CD4-positive, alpha-beta memory T cell (primary cell): ENCODE results near the gene HES1. TPM values are rescaled to one million over a fixed set of nuclear protein-coding genes. Genes with fewer than 3 reads are reported as not detected.
"Not testable (repeated sequence)": the region's sequence is repeated elsewhere in the genome, so short reads cannot be mapped to it uniquely, and the experiment has no call there.

ENCODE experiments used
- CTCF ChIA-PET: fragments of 350-600 bp; sonication (Branson Sonifier 250); formaldehyde crosslinking; loops from one replicate; lab custom pipeline; 2021; ENCODE audit warnings: inconsistent platforms; ENCODE audit not compliant: partially characterized antibody; lab: Charles Lee
- POLR2A ChIA-PET: fragments of 350-600 bp; sonication (Branson Sonifier 250); formaldehyde crosslinking; loops from one replicate; lab custom pipeline; 2021; ENCODE audit not compliant: partially characterized antibody; lab: Charles Lee
- DNase-seq, 5 donors: peaks; one replicate each; pipeline versions ENCODE4 v3.0.0 to v3.0.0-alpha.2; 2020 to 2022; ENCODE audit warnings: mixed read lengths in 1 of 5
- H3K27ac ChIP-seq: one replicate; pipeline ENCODE4 v1.7.0; 2013; ENCODE audit warnings: low read depth, low read length
- H3K27me3 ChIP-seq: 2 replicates; pipeline ENCODE4 v1.7.0; 2013; ENCODE audit warnings: mild to moderate bottlenecking, low read length, moderate library complexity; ENCODE audit not compliant: insufficient read depth
- H3K36me3 ChIP-seq: 2 replicates; pipeline ENCODE4 v1.7.0; 2013; ENCODE audit warnings: mild to moderate bottlenecking, low read length, moderate library complexity; ENCODE audit not compliant: insufficient read depth
- H3K4me1 ChIP-seq: 2 replicates; pipeline ENCODE4 v1.7.0; 2013; ENCODE audit warnings: mild to moderate bottlenecking, low read length, moderate library complexity; ENCODE audit not compliant: insufficient read depth
- H3K4me3 ChIP-seq, 2 donors: one replicate each; pipeline ENCODE4 v1.7.0; 2013; ENCODE audit warnings: low read length in 2 of 2, mild to moderate bottlenecking in 1 of 2
- H3K9me3 ChIP-seq, 2 donors: one replicate each; pipeline ENCODE4 v1.7.0; 2013; ENCODE audit warnings: low read length in 2 of 2, control low read depth in 1 of 2; ENCODE audit not compliant: control insufficient read depth in 1 of 2
- H3K27ac Mint-ChIP-seq, 7 donors: one replicate each; pipeline ENCODE4 v1.8.0; 2020 to 2021; ENCODE audit warnings: mixed read lengths in 7 of 7, mild to moderate bottlenecking in 6 of 7, inconsistent platforms in 3 of 7, moderate library complexity in 3 of 7
- H3K27me3 Mint-ChIP-seq, 2 donors: one replicate each; pipeline ENCODE4 v1.8.0; 2020 to 2021; ENCODE audit warnings: mixed read lengths in 2 of 2
- H3K36me3 Mint-ChIP-seq, 2 donors: one replicate each; pipeline ENCODE4 v1.8.0; 2020 to 2021; ENCODE audit warnings: mixed read lengths in 2 of 2, inconsistent platforms in 1 of 2, mild to moderate bottlenecking in 1 of 2
- H3K4me1 Mint-ChIP-seq, 4 donors: one replicate each; pipeline ENCODE4 v1.8.0; 2020 to 2021; ENCODE audit warnings: mixed read lengths in 4 of 4, mild to moderate bottlenecking in 1 of 4
- H3K4me3 Mint-ChIP-seq, 8 donors: one replicate each; pipeline ENCODE4 v1.8.0; 2020 to 2021; ENCODE audit warnings: mixed read lengths in 8 of 8, mild to moderate bottlenecking in 7 of 8, moderate library complexity in 6 of 8, inconsistent platforms in 3 of 8
- H3K9me3 Mint-ChIP-seq, 8 donors: one replicate each; pipeline ENCODE4 v1.8.0; 2020 to 2021; ENCODE audit warnings: mixed read lengths in 8 of 8, mild to moderate bottlenecking in 5 of 8, inconsistent platforms in 3 of 8, moderate library complexity in 1 of 8
- intact Hi-C: fragments of 100-400 bp; cut with micrococcal nuclease; formaldehyde crosslinking; loops from one replicate; pipeline ENCODE4 v1.15.1; 2023
- polyA plus RNA-seq, 2 donors: library from polyadenylated mRNA; unstranded; fragments of 300-500 nt; fragmentation: Illumina TruSeq; gene quantifications; one replicate each; pipeline ENCODE4 v1.2.3, GENCODE V29; 2021
- total RNA-seq, 2 experiments: library from RNA; stranded (reverse); gene quantifications; one replicate each; pipeline ENCODE4 v1.2.3, GENCODE V29; 2021

Gene HES1
- total and polyA plus RNA-seq, 4 experiments from 2014 or later, result 0.11 to 0.50 TPM; not detected in 2

- peaks cover 0 to 2% (median 0%) of the 10 kb centered on the region in 8 donors for H3K9me3 Mint-ChIP-seq
- CTCF ChIA-PET, result no interaction called here
- POLR2A ChIA-PET, result no interaction called here
Measured at GRCh38 chr3:194090716-194091115, 45.2 kb upstream of the HES1 start.

GRCh38 chr3:194091141-194091540, 44.8 kb upstream of the HES1 start:
- H3K9me3 Mint-ChIP-seq, result peaks cover 0 to 2% (median 0%) of the 10 kb centered on the region in 8 donors
- Histone ChIP-seq H3K4me1 (no peaks in the 10 kb centered on the region), H3K27me3 (no peaks in the 10 kb centered on the region), H3K36me3 (no peaks in the 10 kb centered on the region), H3K4me3 (no peak overlapping the region), H3K9me3 (no peaks in the 10 kb centered on the region), H3K27ac (no peak overlapping the region)
- H3K4me3 Mint-ChIP-seq, result no peak overlapping the region
- intact Hi-C loops, result no loop called here
- CTCF ChIA-PET, result no interaction called here
- no peak for DNase-seq
- POLR2A ChIA-PET, result no interaction called here
- no peaks in the 10 kb centered on the region for H3K4me1 Mint-ChIP-seq
- H3K27me3 Mint-ChIP-seq, result peaks cover 0 to 2% of the 10 kb centered on the region in 2 donors
- H3K27ac Mint-ChIP-seq, result no peak overlapping the region
- no peaks in the 10 kb centered on the region for H3K36me3 Mint-ChIP-seq

More at GRCh38 chr3:194090716-194091115, 45.2 kb upstream of the HES1 start:
- Mint-ChIP-seq H3K27me3 (peaks cover 1 to 2% of the 10 kb centered on the region in 2 donors), H3K4me1 (peaks cover 0 to 1% (median 0%) of the 10 kb centered on the region in 4 donors), H3K27ac (no peak overlapping the region), H3K4me3 (no peak overlapping the region), H3K36me3 (no peaks in the 10 kb centered on the region)
- no peak for DNase-seq
- Histone ChIP-seq H3K27me3 (no peaks in the 10 kb centered on the region), H3K27ac (no peak overlapping the region), H3K4me3 (no peak overlapping the region), H3K9me3 (no peaks in the 10 kb centered on the region), H3K36me3 (no peaks in the 10 kb centered on the region), H3K4me1 (no peaks in the 10 kb centered on the region)
- intact Hi-C loops, result no loop called here

- H3K27ac Mint-ChIP-seq, H3K9me3 Mint-ChIP-seq, DNase-seq, H3K4me1 Mint-ChIP-seq, H3K27ac ChIP-seq, H3K27me3 ChIP-seq, H3K4me1 ChIP-seq, H3K36me3 Mint-ChIP-seq, H3K27me3 Mint-ChIP-seq, POLR2A ChIA-PET, H3K4me3 ChIP-seq, intact Hi-C loops, H3K4me3 Mint-ChIP-seq, H3K36me3 ChIP-seq, H3K9me3 ChIP-seq: not testable (repeated sequence)
- CTCF ChIA-PET, result interaction anchor here (0.7 kb wide), 1 partner anchor 169 kb away, joined by 4 read pairs; no protein-coding TSS in a partner anchor
Measured at GRCh38 chr3:194091897-194092296, 44.1 kb upstream of the HES1 start.

- ChIA-PET POLR2A (no interaction called here), CTCF (interaction anchor here (0.7 kb wide), 1 partner anchor 168 kb away, joined by 4 read pairs; no protein-coding TSS in a partner anchor)
- Mint-ChIP-seq H3K4me1 (no peaks in the 10 kb centered on the region), H3K27me3 (peaks cover 0 to 5% of the 10 kb centered on the region in 2 donors), H3K27ac (no peak overlapping the region), H3K9me3 (peaks cover 0 to 2% (median 0%) of the 10 kb centered on the region in 8 donors), H3K36me3 (no peaks in the 10 kb centered on the region), H3K4me3 (no peak overlapping the region)
- Histone ChIP-seq H3K9me3 (no peaks in the 10 kb centered on the region), H3K4me1 (no peaks in the 10 kb centered on the region), H3K27ac (no peak overlapping the region), H3K4me3 (no peak overlapping the region), H3K27me3 (no peaks in the 10 kb centered on the region), H3K36me3 (no peaks in the 10 kb centered on the region)
- intact Hi-C loops, result no loop called here
- no peak for DNase-seq
Measured at GRCh38 chr3:194092881-194093301, 43.1 kb upstream of the HES1 start.

- no peak for DNase-seq
- Mint-ChIP-seq H3K36me3 (no peaks in the 10 kb centered on the region), H3K4me3 (no peak overlapping the region), H3K27ac (no peak overlapping the region), H3K9me3 (peaks cover 0 to 2% (median 0%) of the 10 kb centered on the region in 8 donors), H3K27me3 (peaks cover 5% of the 10 kb centered on the region in 2 donors), H3K4me1 (no peaks in the 10 kb centered on the region)
- Histone ChIP-seq H3K4me3 (no peak overlapping the region), H3K36me3 (no peaks in the 10 kb centered on the region), H3K27ac (no peak overlapping the region), H3K4me1 (no peaks in the 10 kb centered on the region), H3K27me3 (no peaks in the 10 kb centered on the region), H3K9me3 (no peaks in the 10 kb centered on the region)
- intact Hi-C loops, result no loop called here
- ChIA-PET CTCF (no interaction called here), POLR2A (no interaction called here)
Measured at GRCh38 chr3:194093842-194094241, 42.1 kb upstream of the HES1 start.

- H3K4me3 Mint-ChIP-seq, result no peak overlapping the region
- H3K27ac Mint-ChIP-seq, result no peak overlapping the region
Measured at GRCh38 chr3:194095464-194095863, 40.5 kb upstream of the HES1 start.

GRCh38 chr3:194095902-194096301, 40.0 kb upstream of the HES1 start:
- CTCF ChIA-PET, result no interaction called here
- POLR2A ChIA-PET, result no interaction called here
- H3K27ac Mint-ChIP-seq, result no peak overlapping the region

More at GRCh38 chr3:194095464-194095863, 40.5 kb upstream of the HES1 start:
- Mint-ChIP-seq H3K27me3 (peaks cover 9 to 10% of the 10 kb centered on the region in 2 donors), H3K4me1 (no peaks in the 10 kb centered on the region), H3K36me3 (no peaks in the 10 kb centered on the region), H3K9me3 (peaks cover 0 to 2% (median 0%) of the 10 kb centered on the region in 8 donors)
- POLR2A ChIA-PET, result no interaction called here
- no peaks in the 10 kb centered on the region for H3K9me3 ChIP-seq
- no peaks in the 10 kb centered on the region for H3K4me1 ChIP-seq
- no peak for DNase-seq
- no peaks in the 10 kb centered on the region for H3K27me3 ChIP-seq
- no peak overlapping the region for H3K4me3 ChIP-seq
- CTCF ChIA-PET, result no interaction called here
- intact Hi-C loops, result no loop called here
- no peaks in the 10 kb centered on the region for H3K36me3 ChIP-seq
- H3K27ac ChIP-seq, result no peak overlapping the region

More at GRCh38 chr3:194095902-194096301, 40.0 kb upstream of the HES1 start:
- H3K9me3 Mint-ChIP-seq, result peaks cover 0 to 2% (median 0%) of the 10 kb centered on the region in 8 donors
- Histone ChIP-seq H3K36me3 (no peaks in the 10 kb centered on the region), H3K4me1 (no peaks in the 10 kb centered on the region), H3K9me3 (no peaks in the 10 kb centered on the region), H3K4me3 (no peak overlapping the region), H3K27ac (no peak overlapping the region), H3K27me3 (no peaks in the 10 kb centered on the region)
- no peak for DNase-seq
- no peaks in the 10 kb centered on the region for H3K4me1 Mint-ChIP-seq
- H3K36me3 Mint-ChIP-seq, result no peaks in the 10 kb centered on the region
- intact Hi-C loops, result no loop called here
- H3K27me3 Mint-ChIP-seq, result peaks cover 9 to 10% of the 10 kb centered on the region in 2 donors
- H3K4me3 Mint-ChIP-seq, result no peak overlapping the region
